ENCODE results near the gene CHN1.

- TF ChIP-seq USF2 (IDR thresholded peaks at IDR 0.05; ENCODE audit: low read length) (no peak), POLR2A (IDR thresholded peaks at IDR 0.05; ENCODE audit: control extremely low read depth in 1 of 2, low read depth in 2 of 2, low read length in 2 of 2) (no peak), CTCF (IDR thresholded peaks at IDR 0.05; ENCODE audit: control extremely low read depth in 1 of 3, insufficient read depth in 1 of 3, low read depth in 1 of 3, low read length in 3 of 3) (no peak), TAF1 (IDR thresholded peaks at IDR 0.05; ENCODE audit: low read depth, low read length) (no peak), MAFK (IDR thresholded peaks at IDR 0.05; ENCODE audit: low read depth, low read length) (no peak), SIX5 (IDR thresholded peaks at IDR 0.05; ENCODE audit: low read depth, low read length) (no peak), NRF1 (IDR thresholded peaks at IDR 0.05; ENCODE audit: low read depth, low read length) (no peak)
These were observed 122.8 kb downstream of the CHN1 start for GRCh38 chr2:174882416-174882815.

Measured in H1 (cell line).